Head of caudate nucleus (tissue), 42 donors: ENCODE measurements around the gene APOL5.
A peak's percentile ranks its signal among the peaks of the same experiment; 100 is the strongest.
"Not testable (repeated sequence)": the region's sequence is repeated elsewhere in the genome, so short reads cannot be mapped to it uniquely, and the experiment has no call there.

ENCODE experiments used
- DNase-seq, 42 donors: peaks; one replicate each; pipeline versions ENCODE4 v3.0.0 to v3.0.0-alpha.2; 2020 to 2021; ENCODE audit warnings: mixed read lengths in 7 of 42
- intact Hi-C: fragments of 100-400 bp; cut with DNase I; formaldehyde crosslinking; loops from one replicate; pipeline ENCODE4 v1.15.0; 2022

The APOL5 gene, protein sequence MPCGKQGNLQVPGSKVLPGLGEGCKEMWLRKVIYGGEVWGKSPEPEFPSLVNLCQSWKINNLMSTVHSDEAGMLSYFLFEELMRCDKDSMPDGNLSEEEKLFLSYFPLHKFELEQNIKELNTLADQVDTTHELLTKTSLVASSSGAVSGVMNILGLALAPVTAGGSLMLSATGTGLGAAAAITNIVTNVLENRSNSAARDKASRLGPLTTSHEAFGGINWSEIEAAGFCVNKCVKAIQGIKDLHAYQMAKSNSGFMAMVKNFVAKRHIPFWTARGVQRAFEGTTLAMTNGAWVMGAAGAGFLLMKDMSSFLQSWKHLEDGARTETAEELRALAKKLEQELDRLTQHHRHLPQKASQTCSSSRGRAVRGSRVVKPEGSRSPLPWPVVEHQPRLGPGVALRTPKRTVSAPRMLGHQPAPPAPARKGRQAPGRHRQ

GRCh38 chr22:35717572-35717971 is at the start of gene APOL5:
Gene APOL5 (plus strand): TSS chr22:35717872. CDS start chr22:35717872, 0 bp downstream.
- DNase-seq: no peak
- intact Hi-C loops: no loop called here

GRCh38 chr22:35674335-35674734 is 43.3 kb upstream of the APOL5 start:
- DNase-seq: no peak
- intact Hi-C loops: no loop called here

- intact Hi-C loops, DNase-seq: not testable (repeated sequence)
These were observed 41.6 kb upstream of the APOL5 start for GRCh38 chr22:35676065-35676464.

DNA sequence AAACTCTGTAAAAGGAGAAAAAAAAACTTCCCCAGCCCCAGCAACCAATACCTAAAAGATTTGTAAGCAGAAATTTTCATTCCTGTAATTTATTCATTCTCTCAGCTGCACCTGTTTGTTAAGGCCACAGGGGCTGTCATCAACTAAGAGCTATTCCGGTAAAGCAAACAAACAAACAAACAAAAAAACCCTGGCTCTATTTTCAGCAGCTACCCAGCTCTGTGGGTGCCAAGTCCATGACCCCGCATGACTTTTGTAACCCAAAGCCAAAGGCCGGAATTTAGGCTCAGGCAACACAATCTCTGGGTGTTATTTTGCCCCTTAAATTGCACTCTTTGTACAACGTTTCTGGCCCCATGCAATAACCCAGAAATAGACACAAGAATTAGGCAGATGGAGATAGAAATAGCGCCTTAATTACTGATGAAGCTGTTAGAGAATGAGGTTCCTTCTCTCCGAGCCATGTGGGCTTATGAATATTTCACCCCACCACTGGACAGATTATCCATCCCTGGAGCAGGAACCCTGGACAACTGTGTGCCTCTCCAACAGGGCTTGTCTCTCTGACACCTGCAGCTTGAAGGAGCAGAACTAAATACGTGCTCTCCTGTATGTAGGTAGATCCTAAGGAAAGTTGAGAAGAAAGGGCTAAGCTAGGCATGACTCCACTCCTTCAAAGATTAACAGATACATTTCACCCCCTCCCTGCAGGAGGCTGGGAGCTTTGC is 40.0 kb upstream of the APOL5 start:
- intact Hi-C loops: no loop called here
- DNase-seq: no peak

GRCh38 chr22:35678836-35679235 is 38.8 kb upstream of the APOL5 start:
- no peak for DNase-seq
- intact Hi-C loops: no loop called here

DNA sequence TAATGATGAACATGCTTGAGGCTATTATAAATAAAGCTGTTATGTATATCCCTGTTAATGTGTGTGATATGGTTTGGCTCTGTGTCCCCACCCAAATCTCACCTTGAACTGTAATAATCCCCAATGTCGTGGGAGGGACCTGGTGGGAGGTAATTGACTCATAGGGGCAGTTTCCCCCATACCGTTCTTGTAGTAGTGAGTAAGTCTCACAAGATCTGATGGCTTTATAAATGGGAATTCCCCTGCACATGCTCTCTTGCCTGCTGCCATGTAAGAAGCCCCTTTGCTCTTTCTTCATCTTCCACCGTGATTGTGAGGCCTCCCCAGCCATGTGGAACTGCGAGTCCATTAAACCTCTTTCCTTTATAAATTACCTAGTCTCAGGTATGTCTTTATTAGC is 38.2 kb upstream of the APOL5 start:
- intact Hi-C loops, DNase-seq: not testable (repeated sequence)

- DNase-seq: no peak
- intact Hi-C loops: no loop called here
These were observed 36.1 kb upstream of the APOL5 start for GRCh38 chr22:35681454-35682052.

DNA sequence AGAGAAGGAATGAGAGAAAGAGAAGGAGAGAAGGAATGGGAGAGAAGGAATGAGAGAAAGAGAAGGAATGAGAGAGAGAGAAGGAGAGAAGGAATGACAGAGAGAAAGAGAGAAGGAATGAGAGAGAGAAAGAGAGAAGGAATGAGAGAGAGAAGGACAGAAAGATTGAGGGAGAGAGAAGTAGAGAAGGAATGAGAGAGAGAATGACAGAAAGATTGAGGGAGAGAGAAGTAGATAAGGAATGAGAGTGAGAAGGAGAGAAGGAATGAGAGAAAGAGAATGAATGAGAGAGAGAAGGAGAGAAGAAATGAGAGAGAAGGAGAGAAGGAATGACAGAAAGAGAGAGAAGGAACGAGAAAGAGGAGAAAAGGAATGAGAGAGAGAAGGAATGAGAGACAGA is 34.1 kb upstream of the APOL5 start:
- DNase-seq: no peak
- intact Hi-C loops: no loop called here

DNA sequence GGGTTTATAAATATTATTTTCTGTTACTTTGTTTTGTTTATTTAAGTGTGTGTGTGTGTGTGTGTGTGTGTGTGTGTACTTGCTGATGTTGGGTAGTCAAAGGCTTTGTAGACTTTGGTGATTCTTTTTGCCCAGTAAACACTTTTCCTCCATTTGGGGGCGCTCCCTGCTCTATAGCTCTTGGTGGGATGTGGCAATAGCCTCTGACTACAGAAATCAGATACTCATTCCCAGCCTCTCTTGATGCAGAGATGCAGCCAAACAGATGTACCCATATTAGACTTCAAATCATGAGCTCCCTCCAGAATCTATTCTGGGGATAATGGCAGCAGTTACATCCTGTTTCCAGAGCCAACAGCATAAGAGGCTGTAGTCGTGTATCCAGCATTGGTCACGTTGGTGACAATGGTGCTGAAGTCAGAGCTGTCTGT is 33.4 kb upstream of the APOL5 start:
- intact Hi-C loops: no loop called here
- peak in 21 of 42 donors; percentile 12 to 69 (median 27) for DNase-seq

GRCh38 chr22:35684732-35685131 is 32.9 kb upstream of the APOL5 start:
- intact Hi-C loops: no loop called here
- DNase-seq: no peak

GRCh38 chr22:35685731-35686130 is 31.9 kb upstream of the APOL5 start:
- intact Hi-C loops: no loop called here
- DNase-seq: no peak

DNA sequence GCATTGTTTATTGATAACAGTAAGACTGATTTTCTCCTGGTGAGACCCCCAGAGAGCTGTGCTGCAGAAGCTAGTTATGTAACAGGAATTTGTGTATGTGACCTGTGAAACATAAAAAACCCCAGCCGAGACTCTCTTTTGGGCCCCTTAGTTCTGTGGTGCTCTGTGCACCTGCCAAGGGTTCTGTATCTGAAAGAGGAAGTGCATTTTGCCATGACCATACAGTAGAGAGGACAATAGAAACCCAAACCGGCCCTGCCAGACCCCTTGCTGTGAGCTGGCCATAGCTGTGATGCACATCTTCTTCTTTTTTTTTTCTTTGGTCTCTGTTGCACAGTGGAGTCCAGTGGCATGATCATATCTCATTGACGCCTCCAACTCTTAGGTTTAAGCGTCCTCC is 31.4 kb upstream of the APOL5 start:
- no peak for DNase-seq
- intact Hi-C loops: no loop called here

GRCh38 chr22:35687461-35687860 is 30.2 kb upstream of the APOL5 start:
- DNase-seq: no peak
- intact Hi-C loops: no loop called here

DNA sequence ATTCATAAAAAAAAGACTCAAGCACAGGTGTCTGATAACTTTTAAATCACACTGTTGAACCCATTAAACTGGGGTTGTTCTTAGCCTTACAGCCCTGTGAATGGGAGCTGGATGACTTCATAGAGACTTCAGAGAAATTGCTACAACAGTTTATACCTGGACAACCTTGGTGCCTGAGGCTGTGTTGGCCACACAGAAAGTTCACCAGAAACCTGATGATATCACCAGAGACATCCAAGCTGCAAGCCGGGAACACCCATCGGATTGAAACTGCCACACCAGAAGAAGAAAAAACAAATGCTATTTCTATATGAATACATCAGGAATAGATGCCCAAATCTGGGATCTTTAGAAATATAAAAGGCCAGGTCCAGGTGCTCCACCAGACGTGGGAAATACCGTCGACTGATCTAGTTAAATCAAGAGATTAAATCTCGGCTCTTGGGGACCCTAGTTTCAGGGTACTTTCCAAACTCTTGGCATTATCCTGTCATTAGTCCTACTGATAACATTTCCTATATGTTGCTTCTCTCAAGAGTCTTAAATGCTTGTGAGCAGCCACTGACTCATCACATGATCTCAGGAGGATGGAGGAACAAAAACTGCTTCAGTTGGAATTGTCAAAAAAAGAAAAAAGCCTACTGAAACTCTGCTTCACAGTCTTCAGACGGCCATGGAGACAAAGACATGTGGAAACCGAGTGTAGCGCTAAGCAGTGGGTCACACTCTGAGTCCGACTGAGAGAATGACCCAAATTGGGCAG is 28.6 kb upstream of the APOL5 start:
- intact Hi-C loops: no loop called here
- DNase-seq: no peak

DNA sequence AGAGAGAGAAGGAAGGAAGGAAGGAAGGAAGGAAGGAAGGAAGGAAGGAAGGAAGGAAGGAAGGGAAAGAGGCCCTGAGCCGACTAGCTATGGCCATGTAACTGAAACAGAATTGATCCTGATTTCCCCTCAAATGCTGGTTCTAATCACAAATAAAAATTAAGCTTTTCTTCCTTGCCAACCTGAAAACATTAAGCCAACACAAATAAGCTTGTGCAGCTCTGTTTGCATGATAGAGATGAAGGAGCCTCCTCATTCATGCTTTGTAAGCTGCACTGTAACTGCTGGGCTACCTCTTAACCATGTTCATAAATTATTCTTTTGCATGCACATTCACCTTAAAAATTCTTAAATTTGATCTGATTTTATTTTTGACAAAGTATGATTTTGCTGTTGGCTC is 27.7 kb upstream of the APOL5 start:
- intact Hi-C loops: no loop called here
- no peak for DNase-seq

DNA sequence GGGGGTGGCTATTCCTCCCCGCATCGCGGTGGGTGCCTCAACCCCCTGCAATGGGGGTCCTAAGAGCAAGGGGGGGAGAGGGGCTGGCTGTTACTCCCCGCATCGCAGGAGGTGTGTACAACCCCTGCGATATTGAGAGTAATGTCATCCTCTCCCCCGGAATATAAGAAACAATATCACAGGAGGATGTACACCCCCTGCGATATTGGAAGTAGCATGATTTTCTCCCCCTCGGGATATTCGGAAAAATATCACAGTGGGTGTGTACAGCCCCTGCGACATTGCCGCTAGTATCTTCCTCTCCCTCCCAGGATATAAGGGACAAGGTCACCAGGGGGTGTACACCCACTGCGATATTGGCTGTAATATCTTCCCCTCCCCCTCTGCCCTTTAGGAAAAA is 22.5 kb upstream of the APOL5 start:
- DNase-seq: no peak
- intact Hi-C loops: no loop called here

GRCh38 chr22:35697142-35697541 is 20.5 kb upstream of the APOL5 start:
- intact Hi-C loops: no loop called here

GRCh38 chr22:35699852-35700251 is 17.8 kb upstream of the APOL5 start:
- intact Hi-C loops: not testable (repeated sequence)
- peak in 4 of 42 donors; percentile 4 to 50 (median 32) for DNase-seq

More at GRCh38 chr22:35697142-35697541, 20.5 kb upstream of the APOL5 start:
- no peak for DNase-seq

DNA sequence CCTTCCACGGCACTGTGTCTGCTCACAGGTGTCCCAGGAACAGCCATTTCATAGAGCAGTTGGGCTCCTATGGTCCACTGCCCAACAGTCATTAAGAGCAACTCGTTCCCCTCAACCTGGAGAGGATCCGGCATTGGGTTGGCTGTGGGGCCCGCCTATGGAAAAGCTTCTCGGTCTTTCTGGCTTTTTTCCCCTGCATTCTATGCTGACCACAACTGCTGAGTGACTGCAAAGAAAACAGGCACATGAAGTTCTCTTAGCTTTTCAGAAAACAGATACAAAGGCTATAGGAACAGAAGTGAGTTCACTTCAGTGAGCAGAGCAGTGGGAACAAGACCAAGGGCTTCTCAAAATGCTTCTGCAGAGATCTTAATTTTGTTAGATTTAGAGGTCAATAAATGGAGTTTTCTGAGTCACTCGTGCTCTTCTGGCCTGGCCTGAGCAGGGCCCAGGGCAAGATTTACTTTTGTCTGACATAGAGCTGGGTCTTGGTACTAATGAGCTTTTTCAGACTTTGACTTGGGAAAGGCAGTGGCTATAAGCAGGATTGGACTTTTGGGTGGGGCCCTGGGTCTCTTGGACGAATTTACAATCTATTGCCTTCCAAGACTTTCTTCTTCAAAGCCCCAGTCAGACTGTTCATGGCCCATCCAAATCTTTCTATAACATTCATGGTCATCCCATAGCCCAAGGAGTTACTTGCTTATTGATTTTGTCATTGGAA is 13.6 kb upstream of the APOL5 start:
- intact Hi-C loops: no loop called here
- no peak for DNase-seq
